HG03457 (cell line): ENCODE results near the gene GOLGA1.
"Not testable (repeated sequence)": the region's sequence is repeated elsewhere in the genome, so short reads cannot be mapped to it uniquely, and the experiment has no call there.

Experiments
- ATAC-seq: cut with Tn5 transposase; IDR thresholded peaks from one replicate; pipeline ENCODE4 v1.9.1; 2021; ENCODE audit warnings: moderate number of reproducible peaks; ENCODE audit not compliant: unreplicated experiment

The GOLGA1 gene

GRCh38 chr9:124841075-124841821, 99.6 kb downstream of the GOLGA1 start:
- no peak for ATAC-seq

- no peak for ATAC-seq
Measured at GRCh38 chr9:124840300-124840833, 100.5 kb downstream of the GOLGA1 start.

GRCh38 chr9:124839612-124840299, 101.1 kb downstream of the GOLGA1 start:
- ATAC-seq = no peak

- not testable (repeated sequence) for ATAC-seq
Measured at GRCh38 chr9:124838567-124839275, 102.2 kb downstream of the GOLGA1 start.

GRCh38 chr9:124838132-124838531, 102.8 kb downstream of the GOLGA1 start:
- not testable (repeated sequence) for ATAC-seq

GRCh38 chr9:124835026-124835557, 105.8 kb downstream of the GOLGA1 start:
- ATAC-seq = no peak

- ATAC-seq = no peak
Measured at GRCh38 chr9:124834591-124834990, 106.3 kb downstream of the GOLGA1 start.

- ATAC-seq = no peak
Measured at GRCh38 chr9:124831642-124832364, 109.1 kb downstream of the GOLGA1 start.

- no peak for ATAC-seq
Measured at GRCh38 chr9:124830593-124830992, 110.3 kb downstream of the GOLGA1 start.

- no peak for ATAC-seq
Measured at GRCh38 chr9:124829334-124829669, 111.6 kb downstream of the GOLGA1 start.

GRCh38 chr9:124828489-124829333, 112.2 kb downstream of the GOLGA1 start:
- no peak for ATAC-seq
